Endothelial cell of umbilical vein (primary cell): Measurements from ENCODE around the gene POLG.

Source experiments
- CTCF ChIP-seq, 2 donors: IDR thresholded peaks; 1 replicate in 1 of 2; 2 replicates in 1 of 2; pipeline ENCODE4 v1.5.1; 2011; ENCODE audit warnings: low read length in 2 of 2, mild to moderate bottlenecking in 2 of 2, moderate library complexity in 2 of 2, control low read depth in 1 of 2, inconsistent platforms in 1 of 2, low read depth in 1 of 2; ENCODE audit not compliant: insufficient read depth in 1 of 2; ENCODE audit errors: extremely low read depth in 1 of 2
- EZH2 ChIP-seq: IDR thresholded peaks from 2 replicates; pipeline ENCODE4 v1.6.1; 2012; ENCODE audit warnings: borderline replicate concordance, low read depth, mild to moderate bottlenecking, moderate library complexity, low read length, inconsistent platforms; ENCODE audit not compliant: severe bottlenecking
- FOS ChIP-seq: IDR thresholded peaks from 2 replicates; pipeline ENCODE4 v1.6.1; 2011; ENCODE audit warnings: mild to moderate bottlenecking, low read length, moderate library complexity, borderline replicate concordance; ENCODE audit not compliant: insufficient read depth
- JUN ChIP-seq: IDR thresholded peaks from 2 replicates; pipeline ENCODE4 v1.6.1; 2011; ENCODE audit warnings: borderline replicate concordance, low read depth; ENCODE audit not compliant: insufficient read length, insufficient read depth
- MAX ChIP-seq: IDR thresholded peaks from 2 replicates; pipeline ENCODE4 v1.6.1; 2011; ENCODE audit not compliant: insufficient read depth, insufficient read length
- POLR2A ChIP-seq: IDR thresholded peaks from 2 replicates; pipeline ENCODE4 v1.6.1; 2012; ENCODE audit warnings: low read depth, mild to moderate bottlenecking, control low read depth, low read length
- POLR2AphosphoS5 ChIP-seq: IDR thresholded peaks from 2 replicates; pipeline ENCODE4 v1.6.1; 2012; ENCODE audit warnings: low read depth, mild to moderate bottlenecking, control low read depth, low read length, moderate library complexity; ENCODE audit not compliant: insufficient read depth

- TF ChIP-seq CTCF (IDR thresholded peaks at IDR 0.05; ENCODE audit: extremely low read depth in 1 of 2, insufficient read depth in 1 of 2, low read depth in 1 of 2, low read length in 2 of 2) (no peak), EZH2 (no peak), POLR2A (no peak), JUN (no peak), FOS (no peak), MAX (no peak), POLR2AphosphoS5 (no peak)
Observed at GRCh38 chr15:89293012-89293411, 41.6 kb downstream of the POLG start.
